Measurements from ENCODE around the gene ITGB5.
"Not testable (repeated sequence)": the region's sequence is repeated elsewhere in the genome, so short reads cannot be mapped to it uniquely, and the experiment has no call there.

The ITGB5 gene

DNA sequence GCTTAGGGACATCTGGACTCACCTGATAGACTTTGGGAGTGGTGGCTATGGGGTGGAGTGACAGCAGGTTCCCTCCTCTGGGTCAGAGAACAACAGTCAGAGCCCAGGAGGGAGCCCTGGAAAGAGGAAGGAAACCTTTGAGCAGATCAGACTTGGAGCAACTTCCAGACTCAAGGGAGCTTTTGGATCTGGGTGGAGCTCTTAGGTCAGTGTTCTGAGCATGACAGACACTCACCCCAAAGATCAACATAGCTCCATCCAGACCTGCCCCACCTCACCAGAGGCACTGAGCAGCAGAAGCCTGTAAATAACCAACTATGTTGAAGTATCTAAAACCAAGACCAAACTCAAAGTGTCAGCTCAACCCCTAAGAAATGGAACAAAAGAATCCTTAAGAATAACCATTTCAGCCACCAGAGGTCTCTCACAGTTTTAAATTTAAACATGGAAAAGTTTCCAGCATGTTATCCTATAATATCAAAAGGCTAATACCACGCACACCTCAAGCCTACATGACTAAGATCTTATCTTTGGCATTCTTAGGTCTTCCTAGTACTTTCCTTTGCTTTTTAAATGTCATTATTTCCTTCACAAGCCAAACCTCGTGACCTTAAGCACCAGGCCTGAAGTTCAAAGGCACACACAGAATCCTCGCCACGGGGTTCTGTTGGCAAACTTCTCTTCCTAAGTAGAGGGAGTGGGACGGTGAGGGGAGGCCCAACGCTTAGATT lies 100.5 kb downstream of the ITGB5 start:
- DNase-seq (ENCODE audit: low read depth): no peak

DNA sequence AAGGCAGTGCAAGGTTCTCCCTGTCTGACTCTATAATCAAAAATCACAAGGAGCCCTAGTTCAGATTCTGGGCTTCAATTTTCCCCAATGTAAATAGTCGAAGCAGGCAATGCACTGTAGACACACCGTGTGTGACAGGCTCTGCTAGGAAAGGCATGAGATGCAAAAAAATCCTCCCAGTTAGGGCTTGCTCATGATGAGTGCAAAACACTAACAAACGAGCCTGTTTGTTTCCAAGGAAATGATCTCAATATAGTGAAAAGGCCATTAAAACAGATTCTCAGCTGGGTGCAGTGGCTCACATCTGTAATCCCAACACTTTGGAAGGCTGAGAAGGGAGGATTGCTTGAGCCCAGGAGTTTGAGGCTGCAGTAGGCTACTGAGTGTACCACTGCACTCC lies 101.2 kb downstream of the ITGB5 start:
- no peak for DNase-seq (ENCODE audit: low read depth)

DNA sequence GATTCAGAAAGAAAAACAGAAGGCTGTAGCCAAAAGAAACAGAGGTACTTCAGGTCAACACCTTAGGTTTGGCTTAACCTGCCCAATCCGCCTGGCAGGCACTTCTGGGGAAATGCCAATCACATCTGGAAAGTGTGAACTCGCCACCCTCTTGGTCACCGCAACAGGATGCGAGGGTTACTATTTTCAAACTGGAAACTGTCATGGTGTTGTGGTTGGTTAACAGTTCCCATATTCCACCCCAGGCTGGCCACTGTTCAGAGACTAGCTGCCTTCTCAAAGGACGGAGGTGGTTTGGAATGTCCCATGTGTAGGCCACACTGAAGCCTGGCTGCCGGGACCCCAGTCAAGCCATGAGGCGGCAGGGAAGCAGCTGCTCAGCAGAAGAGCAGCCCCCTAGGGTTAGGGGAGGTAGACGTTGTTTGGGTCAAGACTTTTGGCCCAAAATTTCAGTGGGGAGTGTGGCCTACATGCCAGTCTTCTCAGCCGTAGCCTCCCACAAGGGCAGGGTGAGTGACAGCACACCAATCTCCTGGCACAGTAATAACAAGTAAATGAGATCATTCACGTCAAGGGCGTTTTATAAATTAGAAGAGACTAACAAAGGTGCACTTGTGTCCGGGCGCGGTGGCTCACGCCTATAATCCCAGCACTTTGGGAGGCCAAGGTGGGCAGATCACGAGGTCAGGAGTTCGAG lies 102.3 kb downstream of the ITGB5 start:
- no peak for DNase-seq (ENCODE audit: low read depth)

DNA sequence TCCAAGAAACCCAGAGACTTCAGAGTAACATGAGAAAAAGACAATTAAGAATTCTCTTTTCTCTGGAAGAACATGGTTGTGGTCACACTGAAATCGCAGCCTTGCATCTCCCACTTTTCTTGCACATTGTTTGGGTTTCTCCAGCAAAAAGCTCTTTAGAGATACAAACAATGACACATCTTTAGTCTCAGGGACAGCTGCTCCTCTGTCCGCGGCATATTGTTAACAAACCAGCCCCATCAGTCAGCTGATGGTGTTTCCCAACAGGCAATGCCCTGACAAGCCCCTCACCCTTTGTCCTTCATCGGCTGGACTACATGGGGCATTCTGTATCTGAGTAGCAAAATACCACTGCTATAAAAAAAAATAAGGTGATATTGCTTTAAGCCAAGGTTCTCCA lies 103.5 kb downstream of the ITGB5 start:
- no peak for DNase-seq (ENCODE audit: low read depth)

DNA sequence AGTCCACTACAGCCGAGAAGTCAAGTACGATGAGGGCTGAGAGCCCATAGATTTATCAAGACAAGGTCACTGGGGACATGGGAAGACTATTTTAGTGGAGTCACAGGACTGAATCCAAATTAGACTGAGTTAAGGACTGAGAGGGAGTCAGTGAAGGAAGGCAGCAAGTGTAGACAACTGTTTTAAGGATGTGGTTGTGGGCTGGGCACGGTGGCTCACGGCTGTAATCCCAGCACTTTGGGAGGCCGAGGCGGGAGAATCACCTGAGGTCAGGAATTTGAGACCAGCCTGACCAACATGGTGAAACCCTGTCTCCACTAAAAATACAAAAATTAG lies 104.8 kb downstream of the ITGB5 start:
- not testable (repeated sequence) for DNase-seq (ENCODE audit: low read depth)

DNA sequence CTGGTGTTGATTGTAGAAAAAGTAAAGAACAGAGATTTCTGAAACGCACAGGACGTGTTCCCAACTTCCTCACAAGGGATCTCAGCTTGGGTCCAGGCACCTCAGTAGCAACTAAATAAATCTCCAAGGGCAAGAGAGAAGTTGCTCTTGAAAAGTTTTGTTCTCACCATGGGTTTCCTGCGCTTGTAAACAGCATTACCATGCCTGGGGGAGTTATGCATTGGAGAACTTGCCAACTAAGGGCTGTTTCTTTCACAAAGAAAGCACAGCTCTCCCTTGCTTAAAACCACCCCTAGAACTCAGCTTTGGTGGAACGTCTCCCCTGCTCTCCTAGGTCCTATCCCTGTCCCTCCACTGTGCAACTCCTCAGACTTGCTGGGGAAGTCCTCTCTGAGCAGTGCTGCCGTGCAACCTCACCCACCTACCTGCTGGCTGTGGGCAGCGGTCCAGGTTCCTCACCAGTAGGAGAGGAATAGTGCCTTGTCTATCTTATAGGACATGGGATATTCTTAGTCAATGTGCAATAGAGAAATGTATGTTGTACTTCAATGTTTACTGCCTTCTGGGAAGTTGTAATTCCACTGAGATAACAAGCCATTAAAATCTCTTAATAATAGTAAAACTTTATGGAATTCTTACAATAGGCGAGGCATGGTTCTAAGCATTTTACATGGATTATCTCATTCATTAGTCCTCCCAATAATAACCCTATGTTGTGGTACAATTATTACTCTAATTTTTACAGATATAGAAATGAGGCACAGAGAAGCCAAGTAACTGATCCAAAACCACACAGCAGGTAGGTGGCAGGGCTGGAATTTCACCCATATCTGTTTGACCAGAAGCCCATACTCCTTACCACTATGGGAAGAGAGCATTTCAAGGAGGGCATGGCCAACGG lies 105.4 kb downstream of the ITGB5 start:
- no peak for DNase-seq (ENCODE audit: low read depth)

DNA sequence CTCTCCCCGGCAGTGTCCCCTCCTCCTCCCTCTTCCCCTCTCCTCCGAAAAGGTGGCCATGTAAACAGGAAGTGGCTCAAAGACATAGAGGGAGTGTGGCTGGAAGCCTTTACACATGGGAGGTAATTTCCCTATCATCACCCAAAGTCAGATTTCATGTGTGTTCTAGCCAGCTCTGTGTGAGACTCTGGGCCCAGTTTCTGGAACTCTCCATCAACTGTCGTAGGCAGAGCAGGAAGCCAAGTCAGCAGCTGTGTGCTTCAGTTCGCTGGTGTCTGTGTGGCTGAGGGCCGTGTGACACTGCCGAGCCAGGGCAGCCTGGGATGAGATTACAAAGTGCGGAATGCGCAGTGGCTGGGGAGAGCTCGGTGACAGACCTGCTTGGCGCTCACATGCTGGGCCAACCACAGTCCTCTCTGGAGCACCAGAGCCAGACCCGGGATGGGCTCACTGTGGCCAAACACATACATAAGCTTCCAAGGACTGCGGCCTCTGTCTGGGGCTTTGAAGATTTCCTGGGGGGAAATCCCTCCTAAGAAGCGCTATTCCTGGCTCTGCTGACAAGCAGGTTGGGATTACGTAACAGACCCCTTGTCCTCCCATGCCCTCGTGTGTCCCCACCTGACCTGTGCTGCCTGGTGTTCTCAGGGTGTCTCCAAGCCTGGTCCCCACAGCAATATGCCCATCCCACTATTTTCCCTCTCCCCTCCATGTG lies 106.2 kb downstream of the ITGB5 start:
- no peak for DNase-seq (ENCODE audit: low read depth)

DNA sequence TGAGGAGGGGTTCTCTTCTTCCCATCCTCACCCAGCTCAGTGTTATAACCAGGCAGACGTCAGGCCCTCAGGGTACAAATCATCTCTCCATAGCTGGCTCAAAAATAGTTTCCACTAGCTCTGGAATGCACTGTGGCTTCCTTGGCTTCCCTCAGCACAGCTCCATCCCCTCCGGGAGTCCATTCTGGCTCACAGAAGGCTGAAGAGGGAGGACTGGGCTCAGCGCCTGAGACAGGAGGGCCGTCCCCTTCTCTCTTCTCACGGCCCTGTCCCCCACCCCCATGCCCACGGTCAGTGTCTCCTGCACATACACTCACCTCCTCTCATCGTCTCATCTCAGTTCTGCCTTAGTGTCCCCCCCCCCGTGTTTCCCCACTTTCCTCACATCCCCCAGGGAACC lies 106.8 kb downstream of the ITGB5 start:
- DNase-seq (ENCODE audit: low read depth): peak; percentile 66

DNA sequence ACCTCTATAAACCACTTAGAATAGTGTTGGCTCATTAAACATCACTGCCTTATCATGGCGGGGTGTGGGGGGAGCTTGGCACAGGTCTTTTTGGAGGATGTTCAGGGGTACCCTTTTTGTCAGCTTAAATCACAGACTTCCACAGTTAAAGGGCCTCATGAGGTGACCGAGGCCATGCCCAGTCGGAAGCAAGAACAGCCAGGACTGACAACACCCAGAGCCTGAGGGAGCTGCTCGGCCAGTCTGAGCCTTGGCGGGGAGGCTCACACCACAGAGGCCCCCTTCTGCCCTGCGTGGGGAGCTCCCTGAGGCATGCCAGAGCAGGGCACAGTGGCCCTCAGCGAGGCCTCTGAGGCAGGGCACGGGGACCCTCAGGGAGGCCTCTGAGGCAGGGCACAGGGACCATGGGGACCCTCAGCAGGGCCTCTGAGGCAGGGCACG lies 107.4 kb downstream of the ITGB5 start:
- no peak for DNase-seq (ENCODE audit: low read depth)

DNA sequence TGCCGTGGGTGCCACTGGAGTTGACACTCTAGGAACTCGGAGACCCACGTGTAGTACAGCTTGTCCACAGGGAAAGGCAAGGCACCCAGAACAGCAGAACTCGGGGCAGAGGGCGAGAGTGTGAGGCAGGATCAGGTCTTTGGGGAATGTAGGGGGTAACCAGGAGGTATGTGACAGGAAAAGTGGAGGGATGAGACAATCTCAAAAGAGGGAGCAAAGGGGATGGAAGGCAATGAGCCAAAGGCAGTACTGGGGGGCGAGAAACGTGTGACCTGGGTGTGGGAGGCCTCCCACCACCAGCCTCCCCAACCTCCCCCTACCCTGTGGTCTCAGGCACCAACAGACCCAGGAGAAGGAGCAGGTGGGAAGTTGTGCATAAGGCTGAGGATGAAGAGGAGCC lies 108.0 kb downstream of the ITGB5 start:
- no peak for DNase-seq (ENCODE audit: low read depth)

DNA sequence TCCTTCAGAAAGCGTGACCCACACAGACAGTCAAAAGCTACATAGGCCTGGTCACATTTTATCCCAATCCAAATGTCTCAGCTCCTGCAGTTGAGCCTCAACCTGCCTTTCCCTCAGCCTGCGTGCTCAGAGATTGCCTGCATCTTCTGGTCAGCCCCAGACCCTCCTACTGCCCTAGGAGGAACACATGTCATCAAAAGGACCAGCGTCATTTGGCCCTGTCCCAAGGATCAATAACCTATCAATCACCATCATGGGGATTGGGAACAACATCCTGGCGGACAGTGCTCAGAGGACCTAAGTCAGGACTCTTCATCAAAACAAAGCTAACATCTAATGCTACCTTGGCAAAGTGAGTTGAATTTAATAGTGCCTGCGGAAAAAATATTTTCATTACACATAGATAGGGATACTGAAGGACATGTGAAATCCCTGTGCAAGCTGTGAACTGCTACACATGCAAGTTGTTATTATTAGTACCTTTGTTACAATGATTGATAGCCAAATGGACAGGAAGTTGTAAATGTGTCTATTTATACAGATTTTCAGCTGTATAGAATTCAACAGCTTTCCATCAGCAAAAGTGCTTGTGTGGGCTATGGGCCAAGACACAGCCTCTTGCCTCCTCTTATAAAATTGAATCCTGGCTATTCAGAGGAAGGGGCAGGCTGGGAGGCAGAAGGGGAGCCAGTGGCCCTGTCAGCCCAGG lies 109.2 kb downstream of the ITGB5 start:
- DNase-seq (ENCODE audit: low read depth): no peak

DNA sequence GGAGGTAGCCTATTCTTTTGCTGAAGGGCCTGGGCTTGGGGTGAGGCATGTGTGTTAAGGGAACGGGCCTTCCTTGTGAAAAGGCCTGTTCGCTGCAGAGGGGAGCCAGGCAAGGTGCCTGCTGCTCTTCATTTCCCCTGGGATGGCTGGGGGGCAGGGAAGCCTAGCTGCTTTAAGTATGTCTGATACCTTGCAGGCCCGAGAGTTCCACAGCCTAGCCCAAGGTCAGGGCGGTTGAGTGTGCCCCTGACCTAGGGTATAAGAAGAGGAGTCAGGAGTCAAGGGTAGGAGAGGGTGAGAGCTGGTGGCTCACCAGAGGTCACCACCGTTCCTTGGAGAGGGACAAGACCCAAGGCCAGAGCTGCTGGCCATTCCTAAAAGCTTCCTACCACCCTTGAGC lies 110.3 kb downstream of the ITGB5 start:
- no peak for DNase-seq (ENCODE audit: low read depth)

DNA sequence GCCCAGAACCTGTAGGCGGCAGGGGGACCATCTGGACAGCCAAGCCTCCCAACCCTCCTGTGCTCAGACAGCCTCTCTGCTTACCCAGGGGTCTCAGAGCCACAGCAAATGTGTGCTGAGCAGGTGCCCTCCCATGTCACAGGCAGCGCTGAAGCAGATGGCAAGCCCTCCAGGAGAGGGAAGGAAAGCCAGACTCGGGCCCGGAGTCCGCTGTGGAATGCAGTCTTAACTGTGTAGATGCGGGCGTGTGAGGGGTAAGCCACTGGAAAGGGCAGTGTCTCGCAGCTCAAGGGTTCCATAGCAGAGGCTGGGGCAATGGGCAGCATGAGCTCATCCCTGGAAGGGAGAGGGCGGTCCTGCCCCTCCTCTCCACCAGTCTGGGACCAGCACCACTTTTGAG lies 111.3 kb downstream of the ITGB5 start:
- no peak for DNase-seq (ENCODE audit: low read depth)

DNA sequence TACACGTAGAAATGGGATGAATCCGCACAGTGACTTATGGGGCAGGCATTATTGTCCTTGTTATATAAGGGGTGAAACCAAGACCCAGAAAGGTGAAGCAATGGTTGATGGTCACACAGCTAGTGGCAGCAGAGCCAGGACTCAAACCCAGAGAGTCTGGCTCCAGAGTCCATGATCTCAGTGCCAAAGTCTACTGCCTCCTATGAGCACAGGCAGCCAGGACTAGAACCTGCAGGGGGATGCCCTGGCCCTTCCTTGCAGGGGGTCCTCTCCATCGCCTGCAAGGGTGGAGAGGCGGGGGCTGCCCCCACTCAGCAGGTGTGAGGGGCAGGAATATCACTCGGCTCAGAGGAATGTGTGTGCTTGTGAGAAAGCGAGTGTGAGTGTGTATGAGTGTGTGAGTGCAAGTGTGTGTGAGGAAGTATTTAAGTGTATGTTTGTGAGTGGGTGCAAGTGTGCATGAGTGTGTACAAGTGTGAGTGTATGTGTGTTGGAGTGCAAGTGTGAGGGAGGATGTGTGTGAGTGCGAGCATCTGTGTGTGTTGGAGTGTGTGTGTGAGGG lies 112.2 kb downstream of the ITGB5 start:
- no peak for DNase-seq (ENCODE audit: low read depth)

DNA sequence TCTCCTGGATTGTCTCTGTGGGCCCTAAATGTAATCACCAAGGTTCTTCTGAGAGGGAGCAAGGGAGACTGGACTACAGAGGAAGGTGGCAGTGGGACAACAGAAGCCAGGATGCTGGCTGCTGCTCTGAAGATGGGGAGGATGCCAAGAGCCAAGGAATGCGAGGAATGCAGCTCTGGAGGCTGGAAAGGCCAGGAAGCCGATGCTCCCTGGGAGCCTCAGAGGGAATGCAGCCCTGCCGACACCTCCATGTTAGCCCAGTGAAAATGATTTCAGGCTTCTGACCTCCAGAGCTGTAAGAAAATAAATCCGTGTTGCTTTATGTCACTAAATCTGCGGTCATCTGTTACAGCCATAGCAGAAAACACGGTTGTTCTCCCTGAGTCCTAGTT lies 112.8 kb downstream of the ITGB5 start:
- DNase-seq (ENCODE audit: low read depth): peak; percentile 31

DNA sequence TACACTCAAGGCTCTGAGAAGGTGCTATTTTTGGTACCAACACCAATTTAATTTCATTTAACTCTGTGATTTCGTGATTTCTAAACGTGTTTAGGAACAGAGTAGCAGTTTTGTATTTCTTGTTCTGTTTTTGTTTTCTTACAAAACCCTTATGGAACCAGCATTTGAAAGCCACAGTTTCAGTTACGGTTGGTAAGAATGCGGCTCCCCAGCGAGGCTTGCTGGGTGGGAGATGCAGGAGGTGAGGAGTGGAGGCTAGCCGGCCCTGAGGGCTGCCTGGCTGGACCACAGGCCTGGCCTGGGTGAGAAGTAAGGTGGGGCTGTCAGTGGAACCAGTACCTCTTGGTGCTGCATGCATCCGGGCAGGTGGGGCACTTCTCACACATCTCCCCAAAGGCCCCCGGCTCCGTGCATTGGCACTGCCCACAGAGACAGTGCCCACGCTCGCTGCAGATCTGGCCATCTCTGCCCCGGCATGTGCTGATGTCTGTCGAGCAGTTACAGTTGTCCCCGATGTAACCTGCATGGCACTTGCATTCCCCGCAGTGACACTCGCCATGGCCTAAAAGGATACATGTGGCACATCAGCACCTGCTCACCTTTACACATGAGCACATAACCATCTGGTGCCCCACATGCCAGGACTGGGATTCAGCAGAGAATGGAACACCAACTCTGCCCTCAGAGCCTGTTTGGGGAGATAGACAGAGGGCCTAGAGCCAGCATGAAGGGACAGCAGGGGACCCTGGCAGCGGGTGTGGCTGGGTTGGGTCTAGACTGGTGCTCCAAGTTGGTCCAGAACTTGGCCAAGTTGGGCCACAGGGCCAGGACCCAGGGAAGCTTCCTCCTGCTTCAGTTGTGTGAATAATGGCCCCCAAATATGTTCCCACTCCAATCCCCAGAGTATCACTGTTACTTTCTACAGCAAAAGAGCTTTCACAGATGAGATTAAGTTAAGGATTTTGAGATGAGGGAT lies 113.5 kb downstream of the ITGB5 start:
- no peak for DNase-seq (ENCODE audit: low read depth)

DNA sequence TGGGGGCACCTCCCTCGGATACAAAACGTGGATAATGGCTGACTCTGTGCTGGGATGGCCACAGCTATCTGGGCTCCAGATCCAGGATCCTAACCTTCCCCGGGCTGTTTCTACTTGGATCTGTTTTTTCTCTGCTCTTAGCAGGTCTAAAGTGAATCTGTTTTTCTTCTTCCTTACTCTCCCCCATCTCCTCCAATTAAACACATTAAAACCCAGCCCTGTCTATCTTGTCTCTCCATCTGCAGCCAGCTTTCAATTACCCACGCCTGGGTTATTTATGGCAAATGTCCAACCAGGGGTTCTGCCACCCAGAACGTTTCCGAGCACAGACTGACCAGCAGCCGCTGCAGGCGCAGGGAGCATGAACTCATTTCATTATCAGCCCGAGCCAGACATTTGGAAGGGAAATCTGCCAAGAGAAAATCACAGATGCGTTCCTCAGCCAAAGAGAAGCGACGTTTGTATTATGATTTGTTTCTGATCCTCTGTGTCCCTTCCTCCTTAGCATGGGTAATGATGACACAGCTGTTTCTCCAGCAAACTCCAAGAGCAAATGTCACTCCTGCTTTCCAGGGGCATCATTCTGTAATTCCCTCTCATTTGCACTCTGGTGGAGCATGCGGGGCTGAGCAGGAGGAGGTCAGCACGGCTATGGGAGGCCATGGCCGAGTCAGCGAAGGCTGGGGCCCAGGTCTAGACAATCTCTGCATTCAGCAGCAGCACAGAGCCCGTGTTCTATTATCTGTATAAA lies 114.9 kb downstream of the ITGB5 start:
- peak; percentile 34 for DNase-seq (ENCODE audit: low read depth)

DNA sequence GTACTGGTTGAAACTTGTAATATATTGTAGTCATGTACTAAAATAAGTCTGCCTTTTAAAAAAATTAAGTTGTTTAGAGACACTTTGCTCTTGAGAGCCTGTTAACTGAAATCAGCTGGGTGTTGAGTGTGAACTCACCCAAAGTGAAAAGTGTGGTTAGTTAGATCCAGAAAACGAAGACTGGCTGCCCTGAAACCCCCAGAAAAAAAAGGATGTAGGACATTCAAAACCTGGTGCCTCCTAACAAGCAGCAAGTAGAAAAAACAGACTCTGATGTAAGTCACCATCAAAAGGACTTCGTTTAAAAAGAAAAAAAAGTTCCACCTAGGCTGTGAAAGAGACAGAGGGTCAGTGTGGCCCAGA lies 116.1 kb downstream of the ITGB5 start:
- DNase-seq (ENCODE audit: low read depth): no peak

DNA sequence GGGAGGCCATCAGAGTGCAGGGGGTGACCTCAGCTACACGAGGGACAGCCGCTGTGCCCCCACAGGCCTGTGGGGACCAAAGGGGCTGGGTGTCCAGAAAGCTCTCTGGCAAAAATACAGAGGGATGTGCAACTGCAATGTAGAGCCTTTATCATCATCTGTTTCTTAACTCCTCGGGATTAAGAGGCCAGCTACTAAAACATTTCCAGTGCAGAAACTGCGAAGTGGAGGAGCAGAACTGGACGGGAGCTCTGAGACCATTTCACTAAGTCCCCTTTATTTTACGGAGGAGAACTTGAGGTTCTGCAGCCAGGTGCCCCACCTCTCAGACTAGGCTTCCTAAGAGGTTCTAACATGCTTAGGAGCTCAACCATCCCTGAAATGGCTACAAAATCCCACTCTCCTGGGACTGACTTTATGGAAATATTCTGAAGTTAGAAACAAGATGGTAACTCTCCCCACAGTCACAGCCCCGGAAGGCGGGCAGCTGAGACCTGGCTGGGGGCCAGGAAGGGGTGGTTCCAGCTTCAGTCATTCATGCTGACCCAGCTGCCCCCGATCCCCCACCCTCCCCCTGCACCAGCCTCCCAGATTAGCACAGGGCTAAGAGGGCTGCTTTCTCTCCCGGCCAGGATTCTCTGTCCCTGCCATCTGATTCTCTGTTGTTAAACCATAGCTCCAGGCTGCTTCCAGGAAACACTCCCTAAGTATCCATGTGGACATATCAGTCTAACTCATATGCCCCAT lies 116.7 kb downstream of the ITGB5 start:
- no peak for DNase-seq (ENCODE audit: low read depth)
